Panc1 (cell line): ENCODE measurements around the gene ZNF283.

Experiments used
- CTCF ChIP-seq: fragments of 450-650 bp; IDR thresholded peaks from 2 replicates; pipeline ENCODE4 v1.5.1; 2017; ENCODE audit warnings: mild to moderate bottlenecking
- POLR2AphosphoS5 ChIP-seq: IDR thresholded peaks from 2 replicates; pipeline ENCODE4 v1.6.1; 2012; ENCODE audit warnings: mild to moderate bottlenecking, low read depth, low read length, moderate library complexity
- SIN3A ChIP-seq: IDR thresholded peaks from 2 replicates; pipeline ENCODE4 v1.6.1; 2012; ENCODE audit warnings: low read depth, mild to moderate bottlenecking, low read length, moderate library complexity, borderline replicate concordance; ENCODE audit not compliant: insufficient read depth

- no peak for TF ChIP-seq CTCF
- no peak for TF ChIP-seq POLR2AphosphoS5
- no peak for TF ChIP-seq SIN3A
Measured at GRCh38 chr19:43847246-43847645, 20.1 kb downstream of the ZNF283 start.
